ENCODE data around the gene ECI1.

ECI1 gene

GRCh38 chr16:2251296-2252111 is at the start of gene ECI1:
Gene ECI1, minus strand, starts transcription at chr16:2251587. Its CDS starts 21 bp downstream, at chr16:2251566.
- peak; percentile 89 for DNase-seq (ENCODE audit: low spot score)

GRCh38 chr16:2299915-2300192 is 48.5 kb upstream of the ECI1 start:
- DNase-seq (ENCODE audit: low spot score) = no peak

- DNase-seq (ENCODE audit: low spot score) = no peak
Measured at GRCh38 chr16:2299121-2299914, 47.9 kb upstream of the ECI1 start.

GRCh38 chr16:2298621-2299020 is 47.2 kb upstream of the ECI1 start:
- DNase-seq (ENCODE audit: low spot score) = no peak

GRCh38 chr16:2297506-2297860 is 46.1 kb upstream of the ECI1 start:
- no peak for DNase-seq (ENCODE audit: low spot score)

GRCh38 chr16:2296661-2297505 is 45.5 kb upstream of the ECI1 start:
- DNase-seq (ENCODE audit: low spot score) = peak; percentile 38

GRCh38 chr16:2295056-2295798 is 43.8 kb upstream of the ECI1 start:
- no peak for DNase-seq (ENCODE audit: low spot score)

GRCh38 chr16:2292221-2292620 is 40.8 kb upstream of the ECI1 start:
- no peak for DNase-seq (ENCODE audit: low spot score)

GRCh38 chr16:2289282-2289681 is 37.9 kb upstream of the ECI1 start:
- DNase-seq (ENCODE audit: low spot score) = no peak

- DNase-seq (ENCODE audit: low spot score) = peak; percentile 70
Measured at GRCh38 chr16:2288726-2289125, 37.3 kb upstream of the ECI1 start.

GRCh38 chr16:2287916-2288547 is 36.6 kb upstream of the ECI1 start:
- DNase-seq (ENCODE audit: low spot score) = no peak

GRCh38 chr16:2286550-2286949 is 35.2 kb upstream of the ECI1 start:
- no peak for DNase-seq (ENCODE audit: low spot score)

GRCh38 chr16:2285731-2286191 is 34.4 kb upstream of the ECI1 start:
- DNase-seq (ENCODE audit: low spot score) = no peak

GRCh38 chr16:2284797-2285576 is 33.6 kb upstream of the ECI1 start:
- DNase-seq (ENCODE audit: low spot score) = no peak

- no peak for DNase-seq (ENCODE audit: low spot score)
Measured at GRCh38 chr16:2284001-2284770, 32.8 kb upstream of the ECI1 start.

- DNase-seq (ENCODE audit: low spot score) = no peak
Measured at GRCh38 chr16:2282866-2283555, 31.6 kb upstream of the ECI1 start.

GRCh38 chr16:2282262-2282661 is 30.9 kb upstream of the ECI1 start:
- DNase-seq (ENCODE audit: low spot score) = no peak

GRCh38 chr16:2280981-2281542 is 29.7 kb upstream of the ECI1 start:
- DNase-seq (ENCODE audit: low spot score) = no peak

GRCh38 chr16:2280461-2280860 is 29.1 kb upstream of the ECI1 start:
- DNase-seq (ENCODE audit: low spot score) = no peak
